GM21717 (cell line): ENCODE results near the gene PKP3.
"Not testable (repeated sequence)": the region's sequence is repeated elsewhere in the genome, so short reads cannot be mapped to it uniquely, and the experiment has no call there.

ENCODE experiments used
- ATAC-seq: cut with Tn5 transposase; IDR thresholded peaks from one replicate; pipeline ENCODE4 v1.9.1; 2021; ENCODE audit warnings: mild to moderate bottlenecking, moderate library complexity; ENCODE audit not compliant: unreplicated experiment

The PKP3 gene

GRCh38 chr11:393219-394033, 583 bp upstream of the PKP3 start:
- ATAC-seq, result no peak

DNA sequence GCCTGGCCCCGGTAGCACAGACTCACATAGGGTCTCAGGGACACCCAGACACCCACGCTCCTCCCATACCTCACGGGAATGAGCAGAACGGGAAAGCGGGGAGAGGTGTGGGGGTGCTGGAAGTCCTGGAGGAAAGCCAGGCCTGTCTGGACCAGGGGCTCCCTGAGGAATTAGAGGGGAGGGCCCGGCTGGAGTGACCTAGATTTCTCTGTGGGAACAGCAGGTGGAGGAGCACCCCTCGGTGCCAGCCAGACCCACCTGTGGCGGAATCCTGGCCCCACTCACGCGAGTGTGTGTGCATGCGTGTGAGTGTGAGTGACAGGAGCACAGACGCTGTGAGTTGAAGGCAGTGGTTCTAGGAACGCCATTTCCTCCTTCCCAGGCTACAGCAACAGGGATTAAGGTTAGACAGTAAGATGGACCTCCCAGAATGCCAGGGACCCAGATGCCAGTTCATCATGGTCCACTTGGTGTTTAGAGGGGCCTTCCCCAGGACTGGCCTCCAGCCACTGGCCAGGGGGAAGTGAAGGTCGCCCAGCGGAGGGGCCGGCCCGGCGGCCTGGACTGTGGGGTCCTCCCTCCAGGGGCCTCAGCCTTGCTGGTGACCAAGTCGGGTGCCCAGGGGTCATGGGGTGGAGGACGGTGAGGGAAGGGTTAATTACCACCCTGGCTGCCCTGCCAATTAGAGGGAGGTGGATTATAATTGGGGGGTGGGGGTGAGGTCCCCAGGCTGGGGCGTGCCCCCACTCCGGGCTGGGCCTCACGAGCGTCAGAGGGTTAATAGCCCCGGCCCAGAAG, 1.0 kb downstream of the PKP3 start:
- no peak for ATAC-seq

DNA sequence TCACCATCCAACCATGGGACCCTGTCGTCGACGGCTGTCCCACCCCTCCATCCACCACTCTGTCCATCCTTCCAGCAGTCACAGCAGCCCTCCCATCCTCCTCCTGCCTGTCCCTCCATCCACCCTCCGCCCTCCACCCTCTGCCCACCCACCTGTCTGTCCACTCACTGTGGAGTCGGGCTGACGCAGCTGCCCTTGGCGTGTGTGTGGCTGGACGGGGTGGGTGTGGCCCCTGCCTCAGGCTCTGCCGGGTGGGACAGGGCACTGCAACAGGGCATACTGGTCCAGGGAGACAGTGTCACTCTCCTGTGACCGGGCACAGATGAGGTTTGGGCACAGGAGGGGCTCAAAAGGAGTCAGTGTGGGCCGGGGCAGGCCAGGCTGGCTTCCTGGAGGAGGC, 1.9 kb downstream of the PKP3 start:
- ATAC-seq, result no peak

DNA sequence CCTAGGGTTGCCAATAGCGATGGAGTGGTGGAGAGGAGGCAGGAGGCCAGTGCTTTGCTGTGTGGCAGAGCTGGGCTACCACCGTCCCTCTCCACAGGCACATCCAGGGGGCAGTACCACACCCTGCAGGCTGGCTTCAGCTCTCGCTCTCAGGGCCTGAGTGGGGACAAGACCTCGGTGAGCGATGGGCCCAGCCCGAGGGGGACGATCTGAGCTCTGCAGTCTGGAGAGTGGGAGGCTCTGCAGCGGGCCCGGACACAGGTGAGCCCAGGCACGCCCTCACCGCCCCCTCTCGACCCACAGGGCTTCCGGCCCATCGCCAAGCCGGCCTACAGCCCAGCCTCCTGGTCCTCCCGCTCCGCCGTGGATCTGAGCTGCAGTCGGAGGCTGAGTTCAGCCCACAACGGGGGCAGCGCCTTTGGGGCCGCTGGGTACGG, 2.5 kb downstream of the PKP3 start:
- no peak for ATAC-seq

GRCh38 chr11:396948-397548, 3.0 kb downstream of the PKP3 start:
- ATAC-seq, result no peak

- ATAC-seq, result no peak
Observed at GRCh38 chr11:398826-399225, 4.8 kb downstream of the PKP3 start.

- ATAC-seq, result no peak
Observed at GRCh38 chr11:399731-400211, 5.8 kb downstream of the PKP3 start.

DNA sequence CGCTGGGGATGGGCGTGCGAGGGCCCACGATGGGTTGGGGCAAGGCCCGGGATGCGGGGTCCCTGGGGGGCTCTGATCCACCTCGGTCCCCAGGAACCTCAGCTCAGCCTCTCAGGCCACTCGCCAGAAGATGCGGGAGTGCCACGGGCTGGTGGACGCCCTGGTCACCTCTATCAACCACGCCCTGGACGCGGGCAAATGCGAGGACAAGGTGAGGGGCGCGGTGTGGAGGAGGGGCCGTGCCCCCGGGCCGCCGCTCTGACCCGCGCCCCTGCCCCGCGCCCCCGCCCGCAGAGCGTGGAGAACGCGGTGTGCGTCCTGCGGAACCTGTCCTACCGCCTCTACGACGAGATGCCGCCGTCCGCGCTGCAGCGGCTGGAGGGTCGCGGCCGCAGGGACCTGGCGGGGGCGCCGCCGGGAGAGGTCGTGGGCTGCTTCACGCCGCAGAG, 6.3 kb downstream of the PKP3 start:
- ATAC-seq, result no peak

DNA sequence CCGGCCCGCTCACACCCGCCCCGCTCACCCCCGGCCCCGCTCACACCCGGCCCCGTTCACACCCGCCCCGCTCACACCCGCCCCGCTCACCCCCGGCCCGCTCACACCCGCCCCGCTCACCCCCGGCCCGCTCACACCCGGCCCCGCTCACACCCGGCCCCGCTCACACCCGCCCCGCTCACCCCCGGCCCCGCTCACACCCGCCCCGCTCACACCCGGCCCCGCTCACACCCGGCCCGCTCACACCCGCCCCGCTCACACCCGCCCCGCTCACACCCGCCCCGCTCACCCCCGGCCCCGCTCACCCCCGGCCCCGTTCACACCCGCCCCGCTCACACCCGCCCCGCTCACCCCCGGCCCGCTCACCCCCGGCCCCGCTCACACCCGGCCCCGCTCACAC, 7.2 kb downstream of the PKP3 start:
- not testable (repeated sequence) for ATAC-seq

DNA sequence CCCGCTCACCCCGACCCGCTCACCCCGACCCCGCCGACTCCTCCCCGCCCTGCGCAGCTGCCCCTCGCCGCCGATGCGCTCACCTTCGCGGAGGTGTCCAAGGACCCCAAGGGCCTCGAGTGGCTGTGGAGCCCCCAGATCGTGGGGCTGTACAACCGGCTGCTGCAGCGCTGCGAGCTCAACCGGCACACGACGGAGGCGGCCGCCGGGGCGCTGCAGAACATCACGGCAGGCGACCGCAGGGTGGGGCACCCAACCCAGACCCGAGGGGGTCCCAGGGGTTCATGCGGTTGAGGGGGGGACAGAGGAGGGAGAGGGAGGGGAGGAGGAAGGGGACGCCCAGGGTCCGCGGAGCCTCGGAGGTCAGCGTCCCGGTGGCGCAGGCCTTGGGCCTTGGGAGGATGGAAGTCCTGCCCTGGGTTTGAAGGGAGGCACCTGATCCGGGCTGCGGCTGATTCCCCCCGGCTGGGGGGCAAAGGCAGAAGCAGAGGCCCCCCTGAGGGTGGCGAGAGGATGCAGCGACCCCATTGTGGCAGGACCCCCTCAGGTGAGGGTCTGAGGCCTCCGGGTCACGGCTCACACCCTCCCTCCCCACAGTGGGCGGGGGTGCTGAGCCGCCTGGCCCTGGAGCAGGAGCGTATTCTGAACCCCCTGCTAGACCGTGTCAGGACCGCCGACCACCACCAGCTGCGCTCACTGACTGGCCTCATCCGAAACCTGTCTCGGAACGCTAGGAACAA, 9.2 kb downstream of the PKP3 start:
- no peak for ATAC-seq

- ATAC-seq, result no peak
Observed at GRCh38 chr11:403761-404431, 9.9 kb downstream of the PKP3 start.

GRCh38 chr11:404551-405264, 10.7 kb downstream of the PKP3 start:
- ATAC-seq, result no peak

- no peak for ATAC-seq
Observed at GRCh38 chr11:405323-405953, 11.4 kb downstream of the PKP3 start.

- ATAC-seq, result no peak
Observed at GRCh38 chr11:405954-406795, 12.2 kb downstream of the PKP3 start.

GRCh38 chr11:406796-407650, 13.0 kb downstream of the PKP3 start:
- ATAC-seq, result peak; percentile 64

DNA sequence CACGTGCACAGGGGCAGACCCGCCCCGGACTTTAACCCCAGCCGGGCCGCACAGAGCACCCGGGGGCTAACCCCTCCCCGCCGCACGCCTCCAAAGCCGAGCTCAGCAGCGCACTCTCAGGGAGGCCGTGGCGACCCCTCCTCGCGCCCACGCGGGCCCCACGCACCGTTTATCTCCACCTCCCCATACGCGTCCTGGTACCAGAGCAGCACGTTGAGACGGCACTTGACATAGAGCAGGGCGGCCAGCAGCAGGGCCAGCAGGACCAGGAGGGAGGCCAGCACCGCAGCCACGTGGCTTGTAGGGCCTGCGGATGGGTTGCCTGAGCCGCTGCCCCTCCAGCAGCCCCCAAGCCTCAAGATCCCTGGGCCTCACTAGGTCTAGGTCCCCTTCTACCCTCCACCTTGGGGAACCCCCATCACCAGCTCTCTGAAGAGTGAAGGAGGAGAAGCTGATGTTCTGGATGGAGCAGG, 13.7 kb downstream of the PKP3 start:
- ATAC-seq, result no peak
